Pons (tissue), 1 donor: Measurements from ENCODE around the gene C1orf141.
"Not testable (repeated sequence)": the region's sequence is repeated elsewhere in the genome, so short reads cannot be mapped to it uniquely, and the experiment has no call there.

Source experiments
- DNase-seq: peaks from one replicate; pipeline ENCODE4 v3.0.0-alpha.2; 2016; ENCODE audit warnings: low spot score

Gene C1orf141

GRCh38 chr1:67085326-67085725 is 49.4 kb downstream of the C1orf141 start:
- peak; percentile 75 for DNase-seq

GRCh38 chr1:67084765-67085318 is 49.9 kb downstream of the C1orf141 start:
- no peak for DNase-seq

GRCh38 chr1:67078291-67078690 is 56.5 kb downstream of the C1orf141 start:
- DNase-seq, result no peak

- no peak for DNase-seq
Observed at GRCh38 chr1:67077593-67077992, 57.2 kb downstream of the C1orf141 start.

- DNase-seq, result no peak
Observed at GRCh38 chr1:67072749-67073148, 62.0 kb downstream of the C1orf141 start.

- DNase-seq, result not testable (repeated sequence)
Observed at GRCh38 chr1:67067655-67068054, 67.1 kb downstream of the C1orf141 start.

- DNase-seq, result no peak
Observed at GRCh38 chr1:67062412-67062811, 72.4 kb downstream of the C1orf141 start.

GRCh38 chr1:67061266-67061665 is 73.5 kb downstream of the C1orf141 start:
- DNase-seq, result no peak

- no peak for DNase-seq
Observed at GRCh38 chr1:67060811-67061218, 74.0 kb downstream of the C1orf141 start.

- no peak for DNase-seq
Observed at GRCh38 chr1:67059346-67059745, 75.4 kb downstream of the C1orf141 start.

- DNase-seq, result no peak
Observed at GRCh38 chr1:67058761-67059160, 76.0 kb downstream of the C1orf141 start.

- DNase-seq, result peak; percentile 19
Observed at GRCh38 chr1:67058242-67058641, 76.5 kb downstream of the C1orf141 start.

- peak; percentile 79 for DNase-seq
Observed at GRCh38 chr1:67053785-67054772, 80.7 kb downstream of the C1orf141 start, which contains the start of gene SLC35D1. SLC35D1 (minus strand) TSS chr1:67054148; CDS start chr1:67054013, 135 bp downstream.

- DNase-seq, result no peak
Observed at GRCh38 chr1:67053535-67053784, 81.3 kb downstream of the C1orf141 start.

GRCh38 chr1:67052741-67053534 is 81.8 kb downstream of the C1orf141 start:
- DNase-seq, result peak; percentile 71

GRCh38 chr1:67051196-67051595 is 83.6 kb downstream of the C1orf141 start:
- DNase-seq, result no peak

GRCh38 chr1:67044631-67045270 is 90.0 kb downstream of the C1orf141 start:
- no peak for DNase-seq

- no peak for DNase-seq
Observed at GRCh38 chr1:67043366-67043765, 91.4 kb downstream of the C1orf141 start.
